DOHH2 (cell line): Measurements from ENCODE around the gene CCDC7.

ENCODE experiments used
- EZH2phosphoT487 ChIP-seq: fragments of 200-600 bp; sonication (generic); IDR thresholded peaks from 2 replicates; pipeline ENCODE4 v1.6.1; 2017; ENCODE audit warnings: borderline replicate concordance, mild to moderate bottlenecking, antibody characterized with exemption, low read length, moderate library complexity, mixed read lengths
- TF ChIP-seq, protein P1 (sequence below): fragments of 200-600 bp; sonication (generic); IDR thresholded peaks from one replicate; pipeline ENCODE4 v1.5.1; 2014; ENCODE audit warnings: antibody characterized with exemption, mild to moderate bottlenecking, low read depth, low read length; ENCODE audit not compliant: poor library complexity, severe bottlenecking

DNA sequence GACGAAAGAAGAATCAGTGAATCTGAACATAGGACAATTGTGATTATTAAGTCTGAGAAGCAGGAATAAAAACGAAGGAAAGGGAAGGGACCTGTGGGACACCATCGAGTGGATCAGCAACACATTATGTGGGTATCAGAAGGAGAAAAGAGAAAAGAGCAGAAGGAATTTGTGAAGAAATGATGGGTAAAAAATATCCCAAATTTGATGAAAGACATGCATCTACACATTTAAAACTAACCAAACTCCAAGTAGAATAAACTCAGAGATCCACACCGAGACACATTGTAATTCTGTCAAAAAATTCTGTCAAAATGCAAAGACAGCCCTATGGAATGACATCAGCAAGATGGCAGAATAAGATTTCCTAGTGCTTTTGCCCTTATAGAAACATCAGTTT, 341.0 kb downstream of the CCDC7 start:
- TF ChIP-seq, protein P1, sequence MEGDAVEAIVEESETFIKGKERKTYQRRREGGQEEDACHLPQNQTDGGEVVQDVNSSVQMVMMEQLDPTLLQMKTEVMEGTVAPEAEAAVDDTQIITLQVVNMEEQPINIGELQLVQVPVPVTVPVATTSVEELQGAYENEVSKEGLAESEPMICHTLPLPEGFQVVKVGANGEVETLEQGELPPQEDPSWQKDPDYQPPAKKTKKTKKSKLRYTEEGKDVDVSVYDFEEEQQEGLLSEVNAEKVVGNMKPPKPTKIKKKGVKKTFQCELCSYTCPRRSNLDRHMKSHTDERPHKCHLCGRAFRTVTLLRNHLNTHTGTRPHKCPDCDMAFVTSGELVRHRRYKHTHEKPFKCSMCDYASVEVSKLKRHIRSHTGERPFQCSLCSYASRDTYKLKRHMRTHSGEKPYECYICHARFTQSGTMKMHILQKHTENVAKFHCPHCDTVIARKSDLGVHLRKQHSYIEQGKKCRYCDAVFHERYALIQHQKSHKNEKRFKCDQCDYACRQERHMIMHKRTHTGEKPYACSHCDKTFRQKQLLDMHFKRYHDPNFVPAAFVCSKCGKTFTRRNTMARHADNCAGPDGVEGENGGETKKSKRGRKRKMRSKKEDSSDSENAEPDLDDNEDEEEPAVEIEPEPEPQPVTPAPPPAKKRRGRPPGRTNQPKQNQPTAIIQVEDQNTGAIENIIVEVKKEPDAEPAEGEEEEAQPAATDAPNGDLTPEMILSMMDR, result no peak
- TF ChIP-seq EZH2phosphoT487, result no peak
